Prostate gland (tissue), 2 donors: ENCODE measurements around the gene FCHSD2.

ENCODE experiments used
- POLR2A ChIP-seq: fragments of 450-650 bp; IDR thresholded peaks from one replicate; pipeline ENCODE4 v1.6.1; 2016; ENCODE audit warnings: antibody characterized with exemption, mild to moderate bottlenecking
- TF ChIP-seq, protein P1 (sequence below), 4 experiments: fragments of 200-600 bp in 2 of 4; fragments of 450-650 bp in 2 of 4; sonication (generic) in 2 of 4; IDR thresholded peaks; 1 replicate in 3 of 4; 2 replicates in 1 of 4; pipeline ENCODE4 v1.5.1; 2016 to 2019; ENCODE audit warnings: antibody characterized with exemption in 4 of 4, mild to moderate bottlenecking in 2 of 4, moderate library complexity in 2 of 4

DNA sequence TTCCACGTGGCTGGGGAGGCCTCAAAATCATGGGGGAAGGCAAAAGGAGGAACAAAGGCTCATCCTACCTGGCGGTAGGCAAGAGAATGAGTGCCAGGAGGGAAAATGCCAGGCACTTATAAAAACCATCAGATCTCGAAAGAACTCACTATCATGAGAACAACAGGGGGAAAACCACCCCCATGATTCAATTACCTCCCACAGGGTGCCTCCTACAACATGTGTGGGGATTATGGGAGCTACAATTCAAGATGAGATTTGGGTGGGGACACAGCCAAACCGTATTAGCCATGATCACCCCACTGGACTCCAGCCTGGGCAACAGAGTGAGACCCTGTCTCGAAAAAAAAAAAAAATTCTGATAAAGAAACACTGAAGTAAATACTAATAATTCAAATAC is 87.1 kb downstream of the FCHSD2 start:
- TF ChIP-seq, protein P1, sequence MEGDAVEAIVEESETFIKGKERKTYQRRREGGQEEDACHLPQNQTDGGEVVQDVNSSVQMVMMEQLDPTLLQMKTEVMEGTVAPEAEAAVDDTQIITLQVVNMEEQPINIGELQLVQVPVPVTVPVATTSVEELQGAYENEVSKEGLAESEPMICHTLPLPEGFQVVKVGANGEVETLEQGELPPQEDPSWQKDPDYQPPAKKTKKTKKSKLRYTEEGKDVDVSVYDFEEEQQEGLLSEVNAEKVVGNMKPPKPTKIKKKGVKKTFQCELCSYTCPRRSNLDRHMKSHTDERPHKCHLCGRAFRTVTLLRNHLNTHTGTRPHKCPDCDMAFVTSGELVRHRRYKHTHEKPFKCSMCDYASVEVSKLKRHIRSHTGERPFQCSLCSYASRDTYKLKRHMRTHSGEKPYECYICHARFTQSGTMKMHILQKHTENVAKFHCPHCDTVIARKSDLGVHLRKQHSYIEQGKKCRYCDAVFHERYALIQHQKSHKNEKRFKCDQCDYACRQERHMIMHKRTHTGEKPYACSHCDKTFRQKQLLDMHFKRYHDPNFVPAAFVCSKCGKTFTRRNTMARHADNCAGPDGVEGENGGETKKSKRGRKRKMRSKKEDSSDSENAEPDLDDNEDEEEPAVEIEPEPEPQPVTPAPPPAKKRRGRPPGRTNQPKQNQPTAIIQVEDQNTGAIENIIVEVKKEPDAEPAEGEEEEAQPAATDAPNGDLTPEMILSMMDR (IDR thresholded peaks at IDR 0.05) = no peak
- no peak for TF ChIP-seq POLR2A
